ENCODE measurements around the gene SLC8A3.
"Not testable (repeated sequence)": the region's sequence is repeated elsewhere in the genome, so short reads cannot be mapped to it uniquely, and the experiment has no call there.

The SLC8A3 gene
- total RNA-seq = 0 to 0.67 (median 0) reads per million in 9 experiments

GRCh38 chr14:70188659-70189455 is at the start of gene SLC8A3:
Gene SLC8A3, minus strand, starts transcription at chr14:70188951. Its CDS starts 20,529 bp downstream, at chr14:70168422.
- Mint-ChIP-seq H3K27me3 (peaks cover 67 to 76% of the 10 kb centered on the region in 2 donors), H3K36me3 (ENCODE audit: insufficient read depth) (no peaks in the 10 kb centered on the region), H3K9me3 (no peaks in the 10 kb centered on the region), H3K4me3 (peak within 1 kb of the TSS; percentile 71 to 72), H3K27ac (no peak within 1 kb of the TSS), H3K4me1 (ENCODE audit: low read depth in 2 of 2) (peaks cover 9 to 10% of the 10 kb centered on the region in 2 donors)
- ATAC-seq (replicated peaks) (no peak), DNase-seq (no peak)

GRCh38 chr14:70237710-70238109 is 49.0 kb upstream of the SLC8A3 start:
- DNase-seq = no peak
- Mint-ChIP-seq H3K36me3 (ENCODE audit: insufficient read depth) (no peaks in the 10 kb centered on the region), H3K4me1 (ENCODE audit: low read depth in 2 of 2) (no peaks in the 10 kb centered on the region), H3K27ac (no peak overlapping the region), H3K9me3 (peaks cover 0 to 8% of the 10 kb centered on the region in 2 donors), H3K27me3 (peaks cover 43 to 80% of the 10 kb centered on the region in 2 donors), H3K4me3 (no peak overlapping the region)
- ATAC-seq (replicated peaks) = no peak

- no peaks in the 10 kb centered on the region for H3K4me1 Mint-ChIP-seq (ENCODE audit: low read depth in 2 of 2)
- ATAC-seq (replicated peaks) = no peak
Measured at GRCh38 chr14:70234066-70234950, 45.6 kb upstream of the SLC8A3 start.

GRCh38 chr14:70231756-70232544 is 43.2 kb upstream of the SLC8A3 start:
- ATAC-seq (replicated peaks); DNase-seq; H3K27ac Mint-ChIP-seq; H3K36me3 Mint-ChIP-seq (ENCODE audit: insufficient read depth); H3K4me1 Mint-ChIP-seq (ENCODE audit: low read depth in 2 of 2); H3K9me3 Mint-ChIP-seq; H3K4me3 Mint-ChIP-seq: not testable (repeated sequence)
- peaks cover 46 to 83% of the 10 kb centered on the region in 2 donors for H3K27me3 Mint-ChIP-seq

More at GRCh38 chr14:70234066-70234950, 45.6 kb upstream of the SLC8A3 start:
- Mint-ChIP-seq H3K27me3 (peaks cover 38 to 86% of the 10 kb centered on the region in 2 donors), H3K27ac (no peak overlapping the region), H3K9me3 (no peaks in the 10 kb centered on the region), H3K4me3 (no peak overlapping the region), H3K36me3 (ENCODE audit: insufficient read depth) (no peaks in the 10 kb centered on the region)
- no peak for DNase-seq

- H3K27ac Mint-ChIP-seq; DNase-seq; H3K9me3 Mint-ChIP-seq; H3K4me1 Mint-ChIP-seq (ENCODE audit: low read depth in 2 of 2); ATAC-seq (replicated peaks); H3K4me3 Mint-ChIP-seq; H3K36me3 Mint-ChIP-seq (ENCODE audit: insufficient read depth): not testable (repeated sequence)
- H3K27me3 Mint-ChIP-seq = peaks cover 49 to 77% of the 10 kb centered on the region in 2 donors
Measured at GRCh38 chr14:70229877-70230640, 41.3 kb upstream of the SLC8A3 start.

GRCh38 chr14:70213721-70214282 is 25.1 kb upstream of the SLC8A3 start:
- H3K9me3 Mint-ChIP-seq = no peaks in the 10 kb centered on the region
- ATAC-seq (replicated peaks) (no peak), DNase-seq (no peak)
- H3K4me1 Mint-ChIP-seq (ENCODE audit: low read depth in 2 of 2) = no peaks in the 10 kb centered on the region
- peaks cover 20 to 49% of the 10 kb centered on the region in 2 donors for H3K27me3 Mint-ChIP-seq
- no peak overlapping the region for H3K4me3 Mint-ChIP-seq
- H3K36me3 Mint-ChIP-seq (ENCODE audit: insufficient read depth) = no peaks in the 10 kb centered on the region
- H3K27ac Mint-ChIP-seq = no peak overlapping the region

GRCh38 chr14:70212752-70213151 is 24.0 kb upstream of the SLC8A3 start:
- peaks cover 19 to 53% of the 10 kb centered on the region in 2 donors for H3K27me3 Mint-ChIP-seq
- H3K9me3 Mint-ChIP-seq = no peaks in the 10 kb centered on the region
- no peaks in the 10 kb centered on the region for H3K36me3 Mint-ChIP-seq (ENCODE audit: insufficient read depth)
- H3K4me1 Mint-ChIP-seq (ENCODE audit: low read depth in 2 of 2) = no peaks in the 10 kb centered on the region
- H3K4me3 Mint-ChIP-seq = no peak overlapping the region
- no peak overlapping the region for H3K27ac Mint-ChIP-seq
- DNase-seq (no peak), ATAC-seq (replicated peaks) (no peak)

GRCh38 chr14:70208380-70208779 is 19.6 kb upstream of the SLC8A3 start:
- peaks cover 42 to 57% of the 10 kb centered on the region in 2 donors for H3K27me3 Mint-ChIP-seq
- ATAC-seq (replicated peaks) = no peak
- no peaks in the 10 kb centered on the region for H3K9me3 Mint-ChIP-seq
- no peaks in the 10 kb centered on the region for H3K4me1 Mint-ChIP-seq (ENCODE audit: low read depth in 2 of 2)
- H3K27ac Mint-ChIP-seq = no peak overlapping the region
- H3K36me3 Mint-ChIP-seq (ENCODE audit: insufficient read depth) = no peaks in the 10 kb centered on the region
- H3K4me3 Mint-ChIP-seq = no peak overlapping the region
- DNase-seq = no peak

GRCh38 chr14:70203686-70204085 is 14.9 kb upstream of the SLC8A3 start:
- Mint-ChIP-seq H3K27ac (no peak overlapping the region), H3K4me3 (no peak overlapping the region), H3K4me1 (ENCODE audit: low read depth in 2 of 2) (no peaks in the 10 kb centered on the region), H3K9me3 (no peaks in the 10 kb centered on the region), H3K36me3 (ENCODE audit: insufficient read depth) (no peaks in the 10 kb centered on the region), H3K27me3 (peaks cover 48 to 73% of the 10 kb centered on the region in 2 donors)
- DNase-seq (no peak), ATAC-seq (replicated peaks) (no peak)

- Mint-ChIP-seq H3K9me3 (peaks cover 0 to 2% of the 10 kb centered on the region in 2 donors), H3K4me1 (ENCODE audit: low read depth in 2 of 2) (no peaks in the 10 kb centered on the region), H3K36me3 (ENCODE audit: insufficient read depth) (no peaks in the 10 kb centered on the region), H3K27ac (no peak overlapping the region), H3K27me3 (peaks cover 52 to 69% of the 10 kb centered on the region in 2 donors), H3K4me3 (no peak overlapping the region)
- ATAC-seq (replicated peaks) (no peak), DNase-seq (no peak)
Measured at GRCh38 chr14:70201994-70202393, 13.2 kb upstream of the SLC8A3 start.

- ATAC-seq (replicated peaks) = no peak
- H3K36me3 Mint-ChIP-seq (ENCODE audit: insufficient read depth) = no peaks in the 10 kb centered on the region
- H3K4me1 Mint-ChIP-seq (ENCODE audit: low read depth in 2 of 2) = peaks cover 0 to 4% of the 10 kb centered on the region in 2 donors
- peaks cover 0 to 2% of the 10 kb centered on the region in 2 donors for H3K9me3 Mint-ChIP-seq
- peaks cover 63 to 89% of the 10 kb centered on the region in 2 donors for H3K27me3 Mint-ChIP-seq
- H3K27ac Mint-ChIP-seq = no peak overlapping the region
- DNase-seq = no peak
- no peak overlapping the region for H3K4me3 Mint-ChIP-seq
Measured at GRCh38 chr14:70193396-70193795, 4.6 kb upstream of the SLC8A3 start.

- DNase-seq (no peak), ATAC-seq (replicated peaks) (no peak)
- Mint-ChIP-seq H3K4me1 (ENCODE audit: low read depth in 2 of 2) (peaks cover 3 to 5% of the 10 kb centered on the region in 2 donors), H3K9me3 (peaks cover 0 to 2% of the 10 kb centered on the region in 2 donors), H3K4me3 (no peak overlapping the region), H3K27me3 (peaks cover 66 to 93% of the 10 kb centered on the region in 2 donors), H3K36me3 (ENCODE audit: insufficient read depth) (no peaks in the 10 kb centered on the region), H3K27ac (no peak overlapping the region)
Measured at GRCh38 chr14:70192915-70193314, 4.2 kb upstream of the SLC8A3 start.
